NCI-H2029 treated with DMSO at 0.1 percent for 48 hours (cell line): Measurements from ENCODE around the gene USP20.

Experiments
- DNase-seq: peaks from one replicate; lab custom pipeline; 2025; lab: John Stamatoyannopoulos, UW

USP20 gene

DNA sequence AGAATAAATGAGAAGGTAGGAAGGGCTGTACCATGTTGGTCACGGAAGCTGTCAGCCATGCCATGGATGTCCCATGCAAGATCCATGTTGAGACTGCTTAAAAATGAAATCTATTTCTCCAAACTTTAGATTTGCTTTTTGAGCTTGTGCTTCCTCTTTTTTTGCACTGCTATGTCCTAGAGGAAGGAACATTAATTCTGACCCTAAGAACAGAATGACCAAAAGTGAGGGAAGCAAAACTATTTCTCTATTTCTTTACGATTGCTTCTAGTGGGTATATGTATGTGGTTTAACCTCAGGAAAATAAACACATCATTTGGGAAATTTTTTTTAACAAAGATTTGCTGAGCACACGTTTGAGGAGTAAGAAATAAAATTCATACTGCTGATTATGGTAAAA, 84.6 kb downstream of the USP20 start:
- DNase-seq, result no peak

GRCh38 chr9:129921905-129922304, 86.6 kb downstream of the USP20 start:
- no peak for DNase-seq

DNA sequence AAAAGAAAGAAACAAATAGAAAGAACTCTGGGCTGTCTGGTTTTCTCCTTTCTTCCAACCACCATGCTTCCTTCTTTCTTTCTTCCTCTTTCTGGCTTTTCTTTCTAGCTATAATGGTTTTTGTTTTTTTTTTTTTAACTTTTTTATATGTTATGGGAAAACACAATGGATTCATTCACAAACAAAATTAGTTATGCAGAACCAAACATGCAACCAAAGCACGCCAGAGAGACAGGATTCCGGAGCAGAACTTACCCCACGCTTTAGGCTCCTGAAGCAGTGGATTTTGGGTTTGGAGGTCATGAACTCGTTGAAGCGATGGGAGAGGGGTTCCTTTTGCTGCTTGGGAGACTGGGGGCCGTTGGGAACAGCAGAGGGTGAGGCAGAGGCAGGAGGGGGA, 88.3 kb downstream of the USP20 start:
- no peak for DNase-seq

GRCh38 chr9:129929496-129930125, 94.4 kb downstream of the USP20 start:
- no peak for DNase-seq

DNA sequence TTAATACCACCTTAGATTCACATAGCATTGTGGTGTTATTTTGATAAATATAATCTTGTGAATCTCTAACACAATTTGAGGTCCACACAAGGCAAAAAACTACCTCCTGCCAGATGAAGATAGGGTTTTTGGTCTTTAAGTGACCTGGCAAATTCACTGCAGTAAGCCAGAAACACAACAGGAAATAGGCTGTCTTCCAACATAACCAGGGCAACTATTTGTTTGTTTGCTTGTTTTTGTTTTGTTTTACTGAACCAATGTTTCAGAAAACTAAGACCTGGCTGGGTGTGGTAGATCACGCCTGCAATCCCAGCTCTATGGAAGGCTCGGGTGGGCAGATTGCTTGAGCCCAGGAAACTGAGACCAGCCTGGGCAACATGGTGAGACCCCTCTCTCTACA, 95.5 kb downstream of the USP20 start:
- no peak for DNase-seq
